Natural killer cell (primary cell): ENCODE measurements around the gene RGS7BP. TPM values are rescaled to one million over a fixed set of nuclear protein-coding genes. Genes with fewer than 3 reads are reported as not detected.

ENCODE experiments used
- ATAC-seq, 3 donors: fragments of 150-1000 bp in 2 of 3; fragments of 200-7000 bp in 1 of 3; cut with Tn5 transposase; 1 replicate in 1 of 3; 2 replicates in 2 of 3; pipeline ENCODE4 v1.10.0; 2021; ENCODE audit warnings: mild to moderate bottlenecking in 2 of 3, moderate library complexity in 2 of 3
- DNase-seq, 2 donors: peaks; one replicate each; pipeline versions ENCODE4 v3.0.0 to v3.0.0-alpha.2; 2013 to 2021; ENCODE audit warnings: mixed read lengths in 1 of 2
- H3K27ac ChIP-seq: one replicate; pipeline ENCODE4 v1.5.1; 2013; ENCODE audit warnings: mild to moderate bottlenecking, low read length
- H3K27me3 ChIP-seq: one replicate; pipeline ENCODE4 v1.6.1; 2013; ENCODE audit warnings: low read length; ENCODE audit not compliant: control insufficient read depth, insufficient read depth
- H3K36me3 ChIP-seq: one replicate; pipeline ENCODE4 v1.6.1; 2013; ENCODE audit warnings: low read length; ENCODE audit not compliant: control insufficient read depth, insufficient read depth
- H3K4me1 ChIP-seq: one replicate; pipeline ENCODE4 v1.6.1; 2013; ENCODE audit warnings: low read length; ENCODE audit not compliant: control insufficient read depth, insufficient read depth
- H3K4me3 ChIP-seq: one replicate; pipeline ENCODE4 v1.5.1; 2013; ENCODE audit warnings: low read length
- H3K9me3 ChIP-seq: one replicate; pipeline ENCODE4 v1.6.1; 2013; ENCODE audit warnings: low read length; ENCODE audit not compliant: control insufficient read depth, insufficient read depth
- H3K27ac Mint-ChIP-seq, 2 donors: one replicate each; pipeline ENCODE4 v1.8.0; 2022; ENCODE audit warnings: mild to moderate bottlenecking in 2 of 2, mixed read lengths in 2 of 2, moderate library complexity in 1 of 2
- H3K27me3 Mint-ChIP-seq, 2 donors: one replicate each; pipeline ENCODE4 v1.8.0; 2022; ENCODE audit warnings: low read depth in 2 of 2, mixed read lengths in 2 of 2
- H3K36me3 Mint-ChIP-seq: one replicate; pipeline ENCODE4 v1.8.0; 2022; ENCODE audit warnings: mixed read lengths
- H3K4me1 Mint-ChIP-seq, 2 donors: one replicate each; pipeline ENCODE4 v1.8.0; 2022; ENCODE audit warnings: mixed read lengths in 2 of 2
- H3K4me3 Mint-ChIP-seq: one replicate; pipeline ENCODE4 v1.8.0; 2022; ENCODE audit warnings: mild to moderate bottlenecking, moderate library complexity, mixed read lengths
- H3K9me3 Mint-ChIP-seq, 2 donors: one replicate each; pipeline ENCODE4 v1.8.0; 2022; ENCODE audit warnings: mixed read lengths in 2 of 2
- CTCF ChIP-seq: fragments of 200-600 bp; IDR thresholded peaks from one replicate; pipeline ENCODE4 v1.8.0; 2022; ENCODE audit warnings: antibody characterized with exemption
- WGBS: methylation state at CpG from one replicate; pipeline ENCODE4 v1.1.7; 2013; ENCODE audit warnings: missing lambda C conversion rate; ENCODE audit not compliant: insufficient coverage; 5-methylcytosine and 5-hydroxymethylcytosine counted together
- intact Hi-C: fragments of 100-400 bp; cut with micrococcal nuclease; formaldehyde crosslinking; loops from one replicate; pipeline ENCODE4 v1.14.2; 2022
- total RNA-seq, 4 donors: library from RNA; stranded (reverse); fragments of 120-200 nt in 1 of 4; gene quantifications; one replicate each; pipeline versions ENCODE4 v1.2.3 to v1.2.4, GENCODE V29; 2013 to 2022

The RGS7BP gene
- total RNA-seq, 3 donors from 2014 or later (not counting 1 experiment from before 2014, with no cell fraction given), result not detected

- Histone ChIP-seq H3K27ac (no peak overlapping the region), H3K36me3 (no peaks in the 10 kb centered on the region), H3K9me3 (no peaks in the 10 kb centered on the region), H3K4me1 (no peaks in the 10 kb centered on the region), H3K27me3 (no peaks in the 10 kb centered on the region), H3K4me3 (no peak overlapping the region)
- H3K27ac Mint-ChIP-seq, result no peak overlapping the region
- ATAC-seq (no peak), DNase-seq (no peak)
- intact Hi-C loops, result no loop called here
- H3K4me1 Mint-ChIP-seq, result no peaks in the 10 kb centered on the region
- H3K9me3 Mint-ChIP-seq, result no peaks in the 10 kb centered on the region
- no peak for TF ChIP-seq CTCF
- no peaks in the 10 kb centered on the region for H3K36me3 Mint-ChIP-seq
- peaks cover 3 to 5% of the 10 kb centered on the region in 2 donors for H3K27me3 Mint-ChIP-seq
- WGBS, result 95% methylated on average over 3 of the region's 3 CpGs
- no peak overlapping the region for H3K4me3 Mint-ChIP-seq
Measured at GRCh38 chr5:64594025-64594424, 88.2 kb downstream of the RGS7BP start.

DNA sequence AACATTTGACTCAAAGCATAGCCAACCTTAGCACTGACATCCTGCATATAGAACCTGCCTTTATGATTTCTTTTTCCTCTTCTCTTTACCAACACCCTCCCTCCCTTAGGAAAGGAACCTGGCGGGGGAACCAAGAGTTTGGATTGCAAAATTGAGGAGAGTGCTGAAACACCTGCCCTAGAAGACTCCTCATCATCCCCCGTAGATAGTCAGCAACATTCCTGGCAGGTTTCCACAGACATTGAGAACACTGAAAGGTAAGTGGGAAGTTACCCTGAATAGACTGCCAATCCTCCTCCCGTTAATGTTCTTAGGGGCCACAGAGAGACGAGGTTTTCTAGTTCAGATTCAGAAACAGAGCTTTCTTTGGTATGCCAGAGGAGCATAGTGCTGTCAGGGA is 88.8 kb downstream of the RGS7BP start:
- H3K27ac Mint-ChIP-seq, result no peak overlapping the region
- H3K4me3 Mint-ChIP-seq, result no peak overlapping the region
- DNase-seq, result no peak
- Histone ChIP-seq H3K27me3 (no peaks in the 10 kb centered on the region), H3K4me3 (no peak overlapping the region), H3K9me3 (no peaks in the 10 kb centered on the region), H3K27ac (no peak overlapping the region), H3K36me3 (no peaks in the 10 kb centered on the region), H3K4me1 (no peaks in the 10 kb centered on the region)
- TF ChIP-seq CTCF, result no peak
- peaks cover 6 to 8% of the 10 kb centered on the region in 2 donors for H3K27me3 Mint-ChIP-seq
- WGBS, result 82% methylated on average over 4 of the region's 4 CpGs
- no peaks in the 10 kb centered on the region for H3K4me1 Mint-ChIP-seq
- intact Hi-C loops, result no loop called here
- H3K36me3 Mint-ChIP-seq, result no peaks in the 10 kb centered on the region
- no peaks in the 10 kb centered on the region for H3K9me3 Mint-ChIP-seq
- ATAC-seq, result no peak

DNA sequence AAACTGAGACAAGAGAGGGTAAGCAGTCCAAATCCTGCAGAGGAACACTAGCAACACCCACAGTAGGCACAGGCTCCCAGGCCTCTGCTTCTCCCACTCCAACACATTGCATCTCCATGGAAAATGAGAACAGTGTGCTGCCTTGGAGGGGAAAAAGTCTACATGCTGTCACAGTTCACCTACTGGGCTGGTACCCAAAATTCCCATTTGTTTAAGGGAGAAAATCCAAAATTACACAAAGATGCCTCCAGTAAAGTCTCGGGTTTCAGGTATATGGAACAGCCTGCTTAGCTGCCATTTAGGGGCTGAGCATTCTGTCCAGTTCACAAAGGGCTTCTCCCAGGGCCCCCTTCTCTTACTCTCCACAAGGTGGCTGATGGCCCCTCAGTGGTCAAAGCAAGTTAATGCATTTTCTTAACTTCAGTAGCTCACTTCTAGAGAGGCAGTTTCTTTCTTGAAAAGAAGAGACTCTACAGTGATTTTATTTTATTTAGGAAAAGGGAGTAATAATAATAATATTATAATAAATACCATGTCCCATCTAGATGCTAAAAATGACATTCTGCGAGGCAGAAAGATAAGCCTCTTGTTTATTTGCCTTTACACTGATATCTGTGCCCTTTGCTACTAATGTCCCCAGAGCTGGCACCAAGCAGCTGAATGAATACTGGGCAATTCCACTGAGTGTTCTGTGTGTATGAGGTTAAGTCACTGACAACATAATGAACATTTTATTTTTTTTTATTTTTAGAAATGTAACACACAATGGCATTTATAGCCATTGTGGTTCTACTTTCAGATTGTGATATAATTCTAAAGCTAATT is 89.4 kb downstream of the RGS7BP start:
- no peaks in the 10 kb centered on the region for H3K36me3 Mint-ChIP-seq
- no peaks in the 10 kb centered on the region for H3K27me3 ChIP-seq
- H3K4me3 Mint-ChIP-seq, result no peak overlapping the region
- H3K9me3 ChIP-seq, result no peaks in the 10 kb centered on the region
- H3K36me3 ChIP-seq, result no peaks in the 10 kb centered on the region
- H3K27me3 Mint-ChIP-seq, result peaks cover 4 to 6% of the 10 kb centered on the region in 2 donors
- no peak for TF ChIP-seq CTCF
- H3K27ac Mint-ChIP-seq, result no peak overlapping the region
- no peak overlapping the region for H3K4me3 ChIP-seq
- no peak for DNase-seq
- H3K4me1 ChIP-seq, result no peaks in the 10 kb centered on the region
- H3K27ac ChIP-seq, result no peak overlapping the region
- H3K9me3 Mint-ChIP-seq, result no peaks in the 10 kb centered on the region
- 81% methylated on average over 2 of the region's 2 CpGs for WGBS
- intact Hi-C loops, result no loop called here
- no peaks in the 10 kb centered on the region for H3K4me1 Mint-ChIP-seq
- no peak for ATAC-seq

DNA sequence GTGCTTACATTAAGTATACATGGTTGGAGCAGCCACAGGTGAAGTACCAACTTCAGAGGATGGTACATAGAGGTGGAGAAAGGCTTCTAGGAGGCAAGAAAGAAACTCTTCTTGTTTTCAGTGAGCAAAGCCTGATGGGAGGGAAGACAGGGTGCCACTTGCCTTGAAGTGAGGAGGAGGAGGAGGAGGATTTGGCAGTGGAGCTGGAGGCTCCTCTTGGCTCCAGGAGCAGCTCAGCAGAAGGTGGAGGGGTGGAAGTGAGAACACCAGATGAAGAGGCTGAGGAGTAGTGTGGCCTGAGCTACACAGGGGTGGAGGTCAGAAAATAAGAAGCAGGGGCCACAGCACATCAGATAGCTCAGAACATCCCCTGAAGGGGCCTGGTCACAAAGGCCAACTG is 93.4 kb downstream of the RGS7BP start:
- Mint-ChIP-seq H3K27ac (no peak overlapping the region), H3K27me3 (peaks cover 4 to 6% of the 10 kb centered on the region in 2 donors), H3K4me1 (no peaks in the 10 kb centered on the region), H3K9me3 (no peaks in the 10 kb centered on the region), H3K4me3 (no peak overlapping the region), H3K36me3 (no peaks in the 10 kb centered on the region)
- H3K4me3 ChIP-seq, result no peak overlapping the region
- no peaks in the 10 kb centered on the region for H3K36me3 ChIP-seq
- TF ChIP-seq CTCF, result no peak
- intact Hi-C loops, result no loop called here
- DNase-seq, result no peak
- H3K4me1 ChIP-seq, result no peaks in the 10 kb centered on the region
- H3K27me3 ChIP-seq, result no peaks in the 10 kb centered on the region
- no peaks in the 10 kb centered on the region for H3K9me3 ChIP-seq
- no peak overlapping the region for H3K27ac ChIP-seq
- no peak for ATAC-seq
